Urothelium cell line (cell line): ENCODE results near the gene ZNF35.
A peak's percentile ranks its signal among the peaks of the same experiment; 100 is the strongest.
"Not testable (repeated sequence)": the region's sequence is repeated elsewhere in the genome, so short reads cannot be mapped to it uniquely, and the experiment has no call there.

Experiments
- DNase-seq: peaks from one replicate; pipeline ENCODE4 v3.0.0; 2011; ENCODE audit warnings: low spot score, mixed read lengths
- FAIRE-seq: peaks from 2 replicates; lab custom pipeline; 2011; peaks lifted over from hg19 to GRCh38; lab: Jason Lieb, UNC

Gene ZNF35

GRCh38 chr3:44648564-44649229, at the start of gene ZNF35:
Gene ZNF35, plus strand, starts transcription at chr3:44648732. Its CDS starts 2,336 bp downstream, at chr3:44651068.
- DNase-seq (peak; percentile 94), FAIRE-seq (no peak)

- DNase-seq (no peak), FAIRE-seq (no peak)
These were observed 46.8 kb upstream of the ZNF35 start for GRCh38 chr3:44601749-44602148.

- no peak for FAIRE-seq
- DNase-seq: no peak
These were observed 35.9 kb upstream of the ZNF35 start for GRCh38 chr3:44612678-44613077.

GRCh38 chr3:44624749-44625480, 23.6 kb upstream of the ZNF35 start, which contains the start of gene ZNF197:
Gene ZNF197, plus strand, starts transcription at chr3:44625036. Its CDS starts 4,119 bp downstream, at chr3:44629155.
- FAIRE-seq (peak; percentile 32), DNase-seq (peak; percentile 92)

GRCh38 chr3:44628716-44629115, 19.8 kb upstream of the ZNF35 start:
- DNase-seq: no peak
- FAIRE-seq: no peak

- FAIRE-seq (no peak), DNase-seq (no peak)
These were observed 16.3 kb upstream of the ZNF35 start for GRCh38 chr3:44632193-44632592.

GRCh38 chr3:44642337-44642736, 6.2 kb upstream of the ZNF35 start:
- DNase-seq (no peak), FAIRE-seq (no peak)

GRCh38 chr3:44643024-44643423, 5.5 kb upstream of the ZNF35 start:
- DNase-seq: no peak
- no peak for FAIRE-seq

- FAIRE-seq (no peak), DNase-seq (no peak)
These were observed 761 bp upstream of the ZNF35 start for GRCh38 chr3:44647771-44648170.

- FAIRE-seq: no peak
- no peak for DNase-seq
These were observed 1.2 kb downstream of the ZNF35 start for GRCh38 chr3:44649709-44650108.

GRCh38 chr3:44654039-44654438, 5.5 kb downstream of the ZNF35 start:
- no peak for FAIRE-seq
- no peak for DNase-seq

- FAIRE-seq (no peak), DNase-seq (no peak)
These were observed 10.5 kb downstream of the ZNF35 start for GRCh38 chr3:44659015-44659414.

- DNase-seq: no peak
- no peak for FAIRE-seq
These were observed 10.9 kb downstream of the ZNF35 start for GRCh38 chr3:44659434-44659833.

GRCh38 chr3:44661189-44661588, 12.7 kb downstream of the ZNF35 start:
- FAIRE-seq (no peak), DNase-seq (no peak)

- DNase-seq: no peak
- FAIRE-seq: no peak
These were observed 16.6 kb downstream of the ZNF35 start for GRCh38 chr3:44665173-44665572.

- DNase-seq (no peak), FAIRE-seq (no peak)
These were observed 17.8 kb downstream of the ZNF35 start for GRCh38 chr3:44666346-44666745.

- no peak for FAIRE-seq
These were observed 21.2 kb downstream of the ZNF35 start for GRCh38 chr3:44669760-44670159.

GRCh38 chr3:44673466-44673865, 24.9 kb downstream of the ZNF35 start:
- FAIRE-seq: not testable (repeated sequence)

More at GRCh38 chr3:44669760-44670159, 21.2 kb downstream of the ZNF35 start:
- DNase-seq: no peak

GRCh38 chr3:44674211-44674610, 25.7 kb downstream of the ZNF35 start:
- DNase-seq: no peak
- FAIRE-seq: no peak

More at GRCh38 chr3:44673466-44673865, 24.9 kb downstream of the ZNF35 start:
- DNase-seq: not testable (repeated sequence)

GRCh38 chr3:44678480-44679116, 30.1 kb downstream of the ZNF35 start:
- FAIRE-seq (no peak), DNase-seq (no peak)

- FAIRE-seq (no peak), DNase-seq (no peak)
These were observed 32.5 kb downstream of the ZNF35 start for GRCh38 chr3:44680921-44681455.
